GM21723 (cell line): Measurements from ENCODE around the gene PRRG4.

ENCODE experiments used
- ATAC-seq: cut with Tn5 transposase; IDR thresholded peaks from one replicate; pipeline ENCODE4 v1.9.1; 2021; ENCODE audit warnings: mild to moderate bottlenecking, moderate library complexity; ENCODE audit not compliant: unreplicated experiment

PRRG4 gene

GRCh38 chr11:32905028-32905667 is 75.4 kb downstream of the PRRG4 start:
- no peak for ATAC-seq
